ENCODE measurements around the gene TMEFF2. TPM values are rescaled to one million over a fixed set of nuclear protein-coding genes. Genes with fewer than 3 reads are reported as not detected.

Gene TMEFF2
- total and polyA plus RNA-seq, 2 of the 8 experiments (the other 6 are each of a cell fraction or from before 2014, with no cell fraction given), result 0.91 to 3.7 TPM

DNA sequence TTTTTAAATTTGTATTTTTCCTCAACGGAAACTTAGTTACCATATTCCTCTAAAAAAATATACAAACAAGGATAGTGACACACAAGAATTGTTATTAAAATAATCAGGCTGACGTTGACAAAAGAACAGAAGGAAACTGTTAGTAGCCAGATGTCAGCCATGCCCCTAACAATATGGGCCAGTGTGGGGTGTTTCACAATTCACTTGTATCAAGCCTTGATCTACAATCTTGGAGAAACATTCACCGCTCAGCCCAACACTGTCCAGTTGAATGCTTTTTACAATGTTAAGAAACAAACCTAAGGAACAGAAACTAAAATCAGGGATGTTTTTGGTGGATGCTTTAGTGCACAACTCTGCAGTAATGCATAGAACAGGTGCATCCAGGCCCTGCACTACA is 44.6 kb downstream of the TMEFF2 start (continued):
- TF ChIP-seq FOSL1 (IDR thresholded peaks at IDR 0.05; ENCODE audit: insufficient read depth, low read depth, low read length), result no peak
- no peak for TF ChIP-seq TAF1 (IDR thresholded peaks at IDR 0.05; ENCODE audit: low read depth, low read length)
- no peak for TF ChIP-seq SP4 (IDR thresholded peaks at IDR 0.05; ENCODE audit: low read length)
- TF ChIP-seq RXRA (IDR thresholded peaks at IDR 0.05; ENCODE audit: insufficient read depth, low read depth, low read length), result no peak
- no peak for TF ChIP-seq EGR1 (IDR thresholded peaks at IDR 0.05; ENCODE audit: borderline replicate concordance, low read depth, low read length)
- TF ChIP-seq POLR2AphosphoS5 (IDR thresholded peaks at IDR 0.05; ENCODE audit: low read depth, low read length), result no peak
- TF ChIP-seq, protein P1, sequence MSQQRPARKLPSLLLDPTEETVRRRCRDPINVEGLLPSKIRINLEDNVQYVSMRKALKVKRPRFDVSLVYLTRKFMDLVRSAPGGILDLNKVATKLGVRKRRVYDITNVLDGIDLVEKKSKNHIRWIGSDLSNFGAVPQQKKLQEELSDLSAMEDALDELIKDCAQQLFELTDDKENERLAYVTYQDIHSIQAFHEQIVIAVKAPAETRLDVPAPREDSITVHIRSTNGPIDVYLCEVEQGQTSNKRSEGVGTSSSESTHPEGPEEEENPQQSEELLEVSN (IDR thresholded peaks at IDR 0.05), result no peak
- TF ChIP-seq RBBP5 (IDR thresholded peaks at IDR 0.05; ENCODE audit: borderline replicate concordance, low read depth, low read length), result no peak

Measured in H1 (cell line).